Measurements from ENCODE around the gene KLF11. TPM values are rescaled to one million over a fixed set of nuclear protein-coding genes. Genes with fewer than 3 reads are reported as not detected.
"Not testable (repeated sequence)": the region's sequence is repeated elsewhere in the genome, so short reads cannot be mapped to it uniquely, and the experiment has no call there.

The KLF11 gene
- total and polyA plus RNA-seq, 2 donors (not counting 3 experiments of a cell fraction or from before 2014, with no cell fraction given): 10.5 to 11.3 TPM

DNA sequence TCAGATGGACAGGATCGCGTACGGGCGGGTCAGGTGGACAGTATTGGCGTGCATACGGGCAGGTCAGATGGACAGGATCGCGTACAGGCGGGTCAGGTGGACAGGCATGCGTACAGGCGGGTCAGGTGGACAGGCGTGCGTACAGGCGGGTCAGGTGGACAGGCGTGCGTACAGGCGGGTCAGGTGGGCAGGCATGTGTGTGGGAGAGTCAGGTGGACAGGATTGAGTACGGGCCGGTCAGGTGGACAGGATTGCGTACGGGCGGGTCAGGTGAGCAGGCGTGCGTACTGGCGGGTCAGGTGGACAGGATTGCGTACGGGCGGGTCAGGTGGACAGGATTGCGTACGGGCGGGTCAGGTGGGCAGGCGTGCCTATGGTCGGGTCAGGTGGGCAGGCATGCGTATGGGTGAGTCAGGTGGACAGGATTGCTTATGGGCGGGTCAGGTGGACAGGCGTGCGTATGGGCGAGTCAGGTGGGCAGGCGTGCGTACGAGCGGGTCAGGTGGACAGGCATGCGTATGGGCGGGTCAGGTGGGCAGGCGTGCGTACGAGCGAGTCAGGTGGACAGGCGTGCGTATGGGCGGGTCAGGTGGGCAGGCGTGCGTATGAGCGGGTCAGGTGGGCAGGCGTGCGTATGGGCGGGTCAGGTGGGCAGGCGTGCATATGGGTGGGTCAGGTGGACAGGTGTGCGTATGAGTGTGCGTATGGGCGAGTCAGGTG is 31.6 kb upstream of the KLF11 start:
- H3K79me2 ChIP-seq (ENCODE audit: control insufficient read depth, insufficient read depth, low read length); H3K27ac ChIP-seq (ENCODE audit: insufficient read depth, low read depth, low read length); FAIRE-seq; H3K9me1 ChIP-seq (replicated peaks; ENCODE audit: control insufficient read depth, extremely low read depth, insufficient read depth, low read length); H3K4me1 ChIP-seq (ENCODE audit: control insufficient read depth, extremely low read depth, insufficient read depth, low read length); intact Hi-C loops (cut with micrococcal nuclease); H3K4me3 ChIP-seq (replicated peaks in 1 of 3; ENCODE audit: insufficient read depth in 1 of 3, low read depth in 1 of 3, low read length in 3 of 3); H3K9me3 ChIP-seq (replicated peaks; ENCODE audit: control insufficient read depth, insufficient read depth, low read length); H3K36me3 ChIP-seq (ENCODE audit: control insufficient read depth in 2 of 2, extremely low read depth in 1 of 2, insufficient read depth in 2 of 2, low read length in 2 of 2); POLR2A ChIA-PET; H4K20me1 ChIP-seq (replicated peaks; ENCODE audit: control insufficient read depth, extremely low read depth, insufficient read depth, low read length); CTCF ChIA-PET; H2AFZ ChIP-seq (ENCODE audit: low read depth, low read length); BruUV-seq (replicated peaks); dilution Hi-C loops (cut with MboI; ENCODE audit: extremely low pct_ligation_motif_present, low sequenced_read_pairs); H3K4me2 ChIP-seq (ENCODE audit: insufficient read depth, low read length); H3K9ac ChIP-seq (replicated peaks; ENCODE audit: extremely low read depth, insufficient read depth, low read length); DNase-seq (ENCODE audit: low read depth, low spot score); H3K27me3 ChIP-seq (ENCODE audit: control insufficient read depth in 2 of 2, insufficient read depth in 2 of 2, low read length in 2 of 2): not testable (repeated sequence)

DNA sequence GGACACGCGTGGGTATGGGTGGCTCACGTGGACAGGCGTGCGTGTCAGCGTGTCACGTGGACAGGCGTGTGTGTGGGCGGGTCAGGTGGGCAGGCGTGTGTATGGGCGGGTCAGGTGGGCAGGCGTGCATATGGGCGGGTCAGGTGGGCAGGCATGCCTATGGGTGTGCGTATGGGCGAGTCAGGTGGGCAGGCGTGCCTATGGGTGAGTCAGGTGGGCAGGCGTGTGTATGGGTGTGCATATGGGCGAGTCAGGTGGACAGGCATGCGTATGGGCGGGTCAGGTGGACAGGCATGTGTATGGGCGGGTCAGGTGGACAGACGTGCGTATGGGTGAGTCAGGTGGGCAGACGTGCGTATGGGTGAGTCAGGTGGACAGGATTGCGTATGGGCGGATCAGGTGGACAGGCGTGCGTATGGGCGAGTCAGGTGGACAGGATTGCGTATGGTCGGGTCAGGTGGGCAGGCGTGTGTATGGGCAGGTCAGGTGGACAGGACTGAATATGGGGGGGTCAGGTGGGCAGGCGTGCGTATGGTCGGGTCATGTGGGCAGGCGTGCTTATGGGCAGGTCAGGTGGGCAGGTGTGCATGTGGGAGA is 30.9 kb upstream of the KLF11 start:
- H3K36me3 ChIP-seq (ENCODE audit: control insufficient read depth in 2 of 2, extremely low read depth in 1 of 2, insufficient read depth in 2 of 2, low read length in 2 of 2); H3K27ac ChIP-seq (ENCODE audit: insufficient read depth, low read depth, low read length); H2AFZ ChIP-seq (ENCODE audit: low read depth, low read length); FAIRE-seq; BruUV-seq (replicated peaks); H3K4me1 ChIP-seq (ENCODE audit: control insufficient read depth, extremely low read depth, insufficient read depth, low read length); H3K9ac ChIP-seq (replicated peaks; ENCODE audit: extremely low read depth, insufficient read depth, low read length); H3K4me2 ChIP-seq (ENCODE audit: insufficient read depth, low read length); H3K9me3 ChIP-seq (replicated peaks; ENCODE audit: control insufficient read depth, insufficient read depth, low read length); H4K20me1 ChIP-seq (replicated peaks; ENCODE audit: control insufficient read depth, extremely low read depth, insufficient read depth, low read length); POLR2A ChIA-PET; H3K27me3 ChIP-seq (ENCODE audit: control insufficient read depth in 2 of 2, insufficient read depth in 2 of 2, low read length in 2 of 2); H3K79me2 ChIP-seq (ENCODE audit: control insufficient read depth, insufficient read depth, low read length); intact Hi-C loops (cut with micrococcal nuclease); dilution Hi-C loops (cut with MboI; ENCODE audit: extremely low pct_ligation_motif_present, low sequenced_read_pairs); H3K4me3 ChIP-seq (replicated peaks in 1 of 3; ENCODE audit: insufficient read depth in 1 of 3, low read depth in 1 of 3, low read length in 3 of 3); CTCF ChIA-PET; H3K9me1 ChIP-seq (replicated peaks; ENCODE audit: control insufficient read depth, extremely low read depth, insufficient read depth, low read length); DNase-seq (ENCODE audit: low read depth, low spot score): not testable (repeated sequence)

Data from endothelial cell of umbilical vein (primary cell).